A549 (cell line): ENCODE results near the gene NR1H4. TPM values are rescaled to one million over a fixed set of nuclear protein-coding genes. Genes with fewer than 3 reads are reported as not detected.

Source experiments
- ATAC-seq, 2 experiments: fragments of 200-7000 bp in 1 of 2; fragments of >200 bp in 1 of 2; cut with Nextera tagmentation in 1 of 2; cut with Tn5 transposase in 1 of 2; 3 replicates each; pipeline versions ENCODE4 v1.8.0 to v1.9.1; 2018 to 2020; ENCODE audit warnings: mild to moderate bottlenecking in 1 of 2, moderate library complexity in 1 of 2
- CTCF ChIA-PET: fragments of 300-600 bp; sonication (Branson Sonifier 250); formaldehyde crosslinking; extraction: SDS; loops from one replicate; lab custom pipeline; 2021; ENCODE audit warnings: antibody characterized with exemption, inconsistent platforms; lab: Yijun Ruan, JAX
- POLR2A ChIA-PET: fragments of 350-600 bp; formaldehyde crosslinking; extraction: SDS; loops from one replicate; lab custom pipeline; 2021; ENCODE audit warnings: antibody characterized with exemption, inconsistent platforms; lab: Yijun Ruan, JAX
- DNase-seq, 2 experiments: peaks; one replicate each; pipeline versions ENCODE4 v3.0.0 to v3.0.0-alpha.2; 2011 to 2016; ENCODE audit warnings: low read depth in 1 of 2, low spot score in 1 of 2
- FAIRE-seq: peaks from 2 replicates; lab custom pipeline; 2011; peaks lifted over from hg19 to GRCh38; lab: Jason Lieb, UNC
- H3K27ac ChIP-seq, 2 experiments: fragments of >200 bp; sonication (Bioruptor Twin); formaldehyde crosslinking; 3 replicates each; pipeline ENCODE4 v1.5.1; 2016 to 2017
- H3K4me1 ChIP-seq: fragments of >200 bp; sonication (Bioruptor Twin); formaldehyde crosslinking; 3 replicates; pipeline ENCODE4 v1.6.1; 2016
- H3K4me2 ChIP-seq: fragments of >200 bp; sonication (Bioruptor Twin); formaldehyde crosslinking; 3 replicates; pipeline ENCODE4 v1.6.1; 2016
- H3K4me3 ChIP-seq: fragments of >200 bp; sonication (Bioruptor Twin); formaldehyde crosslinking; 3 replicates; pipeline ENCODE4 v1.5.1; 2016
- H3K9me3 ChIP-seq: fragments of >200 bp; sonication (Bioruptor Twin); formaldehyde crosslinking; 3 replicates; pipeline ENCODE4 v1.6.1; 2016
- CBX8 ChIP-seq: fragments of 200-600 bp; sonication (generic); IDR thresholded peaks from 2 replicates; pipeline ENCODE4 v1.6.1; 2016
- CTCF ChIP-seq: fragments of >200 bp; sonication (Bioruptor Twin); formaldehyde crosslinking; IDR thresholded peaks from 3 replicates; pipeline ENCODE4 v1.5.1; 2016
- EHF ChIP-seq: fragments of 250-450 bp; sonication (Bioruptor Pico); IDR thresholded peaks from 2 replicates; pipeline ENCODE4 v1.5.0; 2020; ENCODE audit warnings: mild to moderate bottlenecking
- EHMT2 ChIP-seq: fragments of 200-600 bp; sonication (generic); IDR thresholded peaks from 2 replicates; pipeline ENCODE4 v1.6.1; 2016; ENCODE audit warnings: antibody characterized with exemption, low read depth, mild to moderate bottlenecking, moderate library complexity
- ELK1 ChIP-seq: fragments of 150-350 bp; IDR thresholded peaks from 2 replicates; pipeline ENCODE4 v1.6.1; 2014; ENCODE audit warnings: low read depth, mild to moderate bottlenecking, low read length
- FOSB ChIP-seq: fragments of 250-450 bp; sonication (Bioruptor Pico); IDR thresholded peaks from 2 replicates; pipeline ENCODE4 v1.5.0; 2020; ENCODE audit warnings: mild to moderate bottlenecking, moderate library complexity
- GATA3 ChIP-seq: IDR thresholded peaks from 2 replicates; pipeline ENCODE4 v1.6.1; 2012; ENCODE audit warnings: borderline replicate concordance
- KDM5A ChIP-seq: fragments of 200-600 bp; sonication (generic); IDR thresholded peaks from 2 replicates; pipeline ENCODE4 v1.6.1; 2016; ENCODE audit warnings: antibody characterized with exemption, mild to moderate bottlenecking
- MAFK ChIP-seq: fragments of 450-650 bp; IDR thresholded peaks from 2 replicates; pipeline ENCODE4 v1.6.1; 2014; ENCODE audit not compliant: partially characterized antibody
- MAX ChIP-seq: IDR thresholded peaks from 2 replicates; pipeline ENCODE4 v1.6.1; 2012
- MAZ ChIP-seq: fragments of 150-350 bp; IDR thresholded peaks from 2 replicates; pipeline ENCODE4 v1.6.1; 2014; ENCODE audit warnings: antibody characterized with exemption, low read depth, low read length, borderline replicate concordance
- POLR2A ChIP-seq: IDR thresholded peaks from 2 replicates; pipeline ENCODE4 v1.6.1; 2012; ENCODE audit warnings: mild to moderate bottlenecking, low read length
- POLR2AphosphoS2 ChIP-seq: conservative IDR thresholded peaks from 2 replicates; pipeline ENCODE4 v1.6.1; 2012; ENCODE audit warnings: low read length, improper control_type of control experiment, inconsistent platforms
- RARB ChIP-seq: fragments of 250-450 bp; sonication (Bioruptor Pico); IDR thresholded peaks from 2 replicates; pipeline ENCODE4 v1.8.0; 2021; ENCODE audit warnings: mild to moderate bottlenecking, moderate library complexity
- REST ChIP-seq: fragments of 200-600 bp; sonication (generic); IDR thresholded peaks from 2 replicates; pipeline ENCODE4 v1.6.1; 2016; ENCODE audit warnings: antibody characterized with exemption, mild to moderate bottlenecking, moderate library complexity
- RFX5 ChIP-seq: fragments of 450-650 bp; IDR thresholded peaks from 2 replicates; pipeline ENCODE4 v1.7.1; 2014; ENCODE audit warnings: antibody characterized with exemption, mild to moderate bottlenecking, moderate library complexity
- USF2 ChIP-seq: fragments of 450-650 bp; IDR thresholded peaks from 2 replicates; pipeline ENCODE4 v1.6.1; 2014; ENCODE audit warnings: antibody characterized with exemption
- ZSCAN20 ChIP-seq: fragments of 250-450 bp; sonication (Bioruptor Pico); IDR thresholded peaks from 2 replicates; pipeline ENCODE4 v1.8.0; 2022; ENCODE audit warnings: mild to moderate bottlenecking, moderate library complexity
- WGBS: methylation state at CpG from one replicate; pipeline ENCODE4 v1.1.6; 2017; ENCODE audit errors: missing lambda C conversion rate; 5-methylcytosine and 5-hydroxymethylcytosine counted together
- polyA plus RNA-seq, 4 experiments: library from polyadenylated mRNA; depleted of rRNA in 3 of 4; stranded (reverse); fragments of >200 nt; fragmentation: RNase III in 1 of 4; extraction: RNeasy Plus Mini Kit Qiagen cat#74134 plus additional on column Dnase treatment in 1 of 4; gene quantifications; 2 replicates in 3 of 4; 3 replicates in 1 of 4; pipeline ENCODE4 v1.2.3, GENCODE V29; 2011 to 2017

Gene NR1H4
- polyA plus RNA-seq, 2 of the 4 experiments (the other 2 are of a cell fraction): 0.40 to 1.4 TPM

- POLR2A ChIA-PET: no interaction called here
- CTCF ChIA-PET: no interaction called here
- no peak for TF ChIP-seq EHF (CRISPR knock-in tag)
- no peak for TF ChIP-seq USF2
- no peak for TF ChIP-seq CTCF
- TF ChIP-seq MAZ: no peak
- TF ChIP-seq MAX: no peak
- TF ChIP-seq, all 56 proteins: peak for 0
- no peak for ATAC-seq
- H3K9me3 ChIP-seq: no peaks in the 10 kb centered on the region
- no peak overlapping the region for H3K27ac ChIP-seq
- H3K4me3 ChIP-seq: no peak overlapping the region
- no peak overlapping the region for H3K4me2 ChIP-seq
- FAIRE-seq: no peak
- no peaks in the 10 kb centered on the region for H3K4me1 ChIP-seq
- no peak for DNase-seq
- whole genome bisulfite sequencing: 88% methylated on average over 1 of the region's 1 CpG
These were observed 135.1 kb downstream of the NR1H4 start for GRCh38 chr12:100608776-100609175.

GRCh38 chr12:100610666-100611430 lies 137.2 kb downstream of the NR1H4 start:
- 89% methylated on average over 4 of the region's 4 CpGs for WGBS
- H3K9me3 ChIP-seq: no peaks in the 10 kb centered on the region
- CTCF ChIA-PET: no interaction called here
- FAIRE-seq: no peak
- no peaks in the 10 kb centered on the region for H3K4me1 ChIP-seq
- no peak overlapping the region for H3K4me2 ChIP-seq
- H3K4me3 ChIP-seq: no peak overlapping the region
- no peak for TF ChIP-seq ZSCAN20 (CRISPR knock-in tag)
- TF ChIP-seq, all 56 proteins: peak for 0
- ATAC-seq (no peak), DNase-seq (no peak)
- H3K27ac ChIP-seq: no peak overlapping the region
- POLR2A ChIA-PET: no interaction called here

GRCh38 chr12:100612606-100613005 lies 138.9 kb downstream of the NR1H4 start:
- ATAC-seq (no peak), DNase-seq (no peak), FAIRE-seq (no peak)
- ChIA-PET CTCF (no interaction called here), POLR2A (no interaction called here)
- no peaks in the 10 kb centered on the region for H3K4me1 ChIP-seq
- H3K9me3 ChIP-seq: no peaks in the 10 kb centered on the region
- no peak overlapping the region for H3K4me3 ChIP-seq
- no peak for TF ChIP-seq MAFK
- no peak for TF ChIP-seq POLR2A
- no peak for TF ChIP-seq CBX8
- no peak for TF ChIP-seq RARB (CRISPR knock-in tag)
- no peak for TF ChIP-seq RFX5
- TF ChIP-seq POLR2AphosphoS2: no peak
- TF ChIP-seq GATA3: no peak
- TF ChIP-seq REST: no peak
- no peak for TF ChIP-seq USF2
- no peak for TF ChIP-seq MAX
- no peak for TF ChIP-seq FOSB (CRISPR knock-in tag)
- no peak for TF ChIP-seq EHF (CRISPR knock-in tag)
- TF ChIP-seq KDM5A: no peak
- TF ChIP-seq EHMT2: no peak
- no peak for TF ChIP-seq ELK1
- TF ChIP-seq MAZ: no peak
- 89% methylated on average over 3 of the region's 3 CpGs for WGBS
- H3K4me2 ChIP-seq: no peak overlapping the region
- H3K27ac ChIP-seq: no peak overlapping the region
